Glutamatergic neuron (in vitro differentiated cells): Measurements from ENCODE around the gene ANO9. TPM values are rescaled to one million over a fixed set of nuclear protein-coding genes. Genes with fewer than 3 reads are reported as not detected.
A peak's percentile ranks its signal among the peaks of the same experiment; 100 is the strongest.

ENCODE experiments used
- DNase-seq: peaks from one replicate; pipeline ENCODE4 v3.0.0; 2022
- H3K27ac Mint-ChIP-seq: one replicate; pipeline ENCODE4 v1.8.0; 2020; ENCODE audit warnings: mild to moderate bottlenecking, mixed read lengths, inconsistent platforms; ENCODE audit not compliant: unreplicated experiment
- H3K27me3 Mint-ChIP-seq: one replicate; pipeline ENCODE4 v1.8.0; 2020; ENCODE audit warnings: mild to moderate bottlenecking, moderate library complexity, mixed read lengths, inconsistent platforms; ENCODE audit not compliant: unreplicated experiment
- H3K36me3 Mint-ChIP-seq: one replicate; pipeline ENCODE4 v1.8.0; 2020; ENCODE audit warnings: mild to moderate bottlenecking, mixed read lengths, inconsistent platforms; ENCODE audit not compliant: unreplicated experiment
- H3K4me1 Mint-ChIP-seq: one replicate; pipeline ENCODE4 v1.8.0; 2020; ENCODE audit warnings: mild to moderate bottlenecking, low read depth, mixed read lengths, inconsistent platforms; ENCODE audit not compliant: unreplicated experiment
- H3K4me3 Mint-ChIP-seq: one replicate; pipeline ENCODE4 v1.8.0; 2020; ENCODE audit warnings: mild to moderate bottlenecking, mixed read lengths, inconsistent platforms; ENCODE audit not compliant: unreplicated experiment
- H3K9me3 Mint-ChIP-seq: one replicate; pipeline ENCODE4 v1.8.0; 2020; ENCODE audit warnings: mild to moderate bottlenecking, moderate library complexity, mixed read lengths, inconsistent platforms; ENCODE audit not compliant: unreplicated experiment
- total RNA-seq: library from RNA; stranded (reverse); fragmentation: NEBNext Ultra II Directional; extraction: Animal tissue kit (Norgen Biotek cat#: 25700); gene quantifications from one replicate; pipeline ENCODE4 v1.2.1, GENCODE V29; 2021; ENCODE audit not compliant: unreplicated experiment
- TF ChIP-seq, protein P1 (sequence below): fragments of 200-600 bp; sonication (generic); IDR thresholded peaks from one replicate; pipeline ENCODE4 v1.5.0; 2021; ENCODE audit not compliant: partially characterized antibody, unreplicated experiment

The ANO9 gene
- total RNA-seq, 1 donor from 2014 or later = 1.8 TPM

DNA sequence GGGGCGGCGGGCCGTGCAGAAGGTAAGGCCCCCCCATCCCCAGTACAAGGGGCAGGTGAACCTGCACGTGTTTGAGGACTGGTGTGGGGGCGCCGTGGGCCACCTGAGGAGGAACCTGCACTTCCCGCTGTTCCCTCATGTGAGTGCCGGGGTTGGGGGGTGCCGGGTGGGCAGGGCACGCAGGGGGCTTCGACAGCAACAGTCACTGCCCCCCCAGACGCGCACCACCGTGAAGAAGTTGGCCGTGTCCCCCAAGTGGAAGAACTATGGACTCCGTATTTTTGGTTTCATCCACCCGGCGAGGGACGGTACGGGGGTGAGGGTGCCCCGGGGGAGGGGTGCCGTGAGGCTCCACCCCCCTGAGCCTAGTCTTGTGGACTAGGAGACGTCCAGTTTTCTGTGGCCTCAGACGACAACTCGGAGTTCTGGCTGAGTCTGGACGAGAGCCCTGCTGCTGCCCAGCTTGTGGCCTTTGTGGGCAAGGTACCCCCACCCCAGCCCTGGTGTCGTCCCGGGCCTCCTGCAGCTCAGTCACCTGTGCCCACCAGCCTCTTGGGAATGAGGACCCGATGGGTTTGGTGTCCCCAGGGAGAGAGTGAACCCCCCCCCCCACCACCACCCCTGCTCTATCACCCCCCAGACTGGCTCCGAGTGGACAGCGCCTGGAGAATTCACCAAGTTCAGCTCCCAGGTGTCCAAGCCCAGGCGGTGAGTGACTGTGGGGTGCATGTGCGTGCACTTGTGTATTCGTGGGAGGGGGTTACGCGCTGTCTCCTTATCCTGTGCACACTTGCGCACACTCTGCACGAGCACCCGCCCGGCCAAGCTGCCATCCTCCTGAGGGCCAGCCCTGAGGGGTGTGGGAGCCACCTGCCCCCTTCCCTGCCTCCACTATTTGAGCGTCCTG is 68.7 kb downstream of the ANO9 start:
- peaks cover 9% of the 10 kb centered on the region for H3K4me1 Mint-ChIP-seq
- H3K9me3 Mint-ChIP-seq = peaks cover 19% of the 10 kb centered on the region
- TF ChIP-seq, protein P1, sequence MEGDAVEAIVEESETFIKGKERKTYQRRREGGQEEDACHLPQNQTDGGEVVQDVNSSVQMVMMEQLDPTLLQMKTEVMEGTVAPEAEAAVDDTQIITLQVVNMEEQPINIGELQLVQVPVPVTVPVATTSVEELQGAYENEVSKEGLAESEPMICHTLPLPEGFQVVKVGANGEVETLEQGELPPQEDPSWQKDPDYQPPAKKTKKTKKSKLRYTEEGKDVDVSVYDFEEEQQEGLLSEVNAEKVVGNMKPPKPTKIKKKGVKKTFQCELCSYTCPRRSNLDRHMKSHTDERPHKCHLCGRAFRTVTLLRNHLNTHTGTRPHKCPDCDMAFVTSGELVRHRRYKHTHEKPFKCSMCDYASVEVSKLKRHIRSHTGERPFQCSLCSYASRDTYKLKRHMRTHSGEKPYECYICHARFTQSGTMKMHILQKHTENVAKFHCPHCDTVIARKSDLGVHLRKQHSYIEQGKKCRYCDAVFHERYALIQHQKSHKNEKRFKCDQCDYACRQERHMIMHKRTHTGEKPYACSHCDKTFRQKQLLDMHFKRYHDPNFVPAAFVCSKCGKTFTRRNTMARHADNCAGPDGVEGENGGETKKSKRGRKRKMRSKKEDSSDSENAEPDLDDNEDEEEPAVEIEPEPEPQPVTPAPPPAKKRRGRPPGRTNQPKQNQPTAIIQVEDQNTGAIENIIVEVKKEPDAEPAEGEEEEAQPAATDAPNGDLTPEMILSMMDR = no peak
- H3K4me3 Mint-ChIP-seq = no peak overlapping the region
- no peak overlapping the region for H3K27ac Mint-ChIP-seq
- H3K27me3 Mint-ChIP-seq = peaks cover 26% of the 10 kb centered on the region
- peaks cover 4% of the 10 kb centered on the region for H3K36me3 Mint-ChIP-seq
- no peak for DNase-seq

DNA sequence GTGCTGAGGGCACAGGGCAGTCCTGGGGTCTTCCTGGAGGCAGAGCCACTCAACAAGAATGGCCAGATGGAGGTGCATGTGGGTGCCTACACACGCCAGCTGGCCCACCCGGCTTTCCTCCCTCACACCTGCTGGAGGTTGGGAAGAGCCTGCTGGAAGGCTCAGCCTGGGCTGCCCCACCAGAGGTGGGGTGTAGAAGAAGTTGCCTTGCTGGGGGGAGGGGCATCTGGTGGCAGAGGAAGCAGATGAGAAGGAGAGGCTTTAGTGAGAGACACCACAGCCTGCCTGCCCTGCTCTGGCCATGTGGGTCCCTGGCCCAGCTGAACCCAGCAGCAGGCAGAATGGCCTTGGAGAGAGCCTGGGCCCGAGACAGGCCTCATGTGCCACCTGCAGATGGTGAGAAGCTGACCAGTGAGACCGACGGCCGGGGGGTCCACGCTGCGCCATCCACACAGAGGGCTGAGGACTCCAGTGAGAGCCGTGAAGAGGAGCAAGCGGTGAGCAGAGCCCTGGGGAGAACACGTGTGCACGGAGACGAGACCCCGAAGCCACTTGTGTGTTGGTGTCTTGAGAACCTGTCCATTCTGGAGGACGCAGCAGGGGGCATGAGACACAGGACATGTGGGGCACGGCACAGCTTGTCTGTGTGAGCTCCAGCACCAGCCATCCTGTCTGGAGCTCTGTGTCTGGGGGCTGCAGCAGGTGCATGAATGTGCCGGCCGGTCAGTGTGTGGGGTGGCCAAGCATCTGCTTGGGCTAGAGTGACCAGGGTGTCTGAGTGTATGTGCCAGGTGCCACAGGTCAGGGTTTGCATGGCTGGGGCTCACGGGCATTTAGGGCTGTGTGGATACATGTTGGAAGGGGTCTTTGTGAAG is 69.9 kb downstream of the ANO9 start:
- Mint-ChIP-seq H3K9me3 (peaks cover 23% of the 10 kb centered on the region), H3K27me3 (peaks cover 32% of the 10 kb centered on the region), H3K27ac (peak overlapping the region; percentile 88), H3K36me3 (no peaks in the 10 kb centered on the region), H3K4me1 (peaks cover 12% of the 10 kb centered on the region), H3K4me3 (peak overlapping the region; percentile 84)
- TF ChIP-seq, protein P1 = no peak
- peak; percentile 35 for DNase-seq

DNA sequence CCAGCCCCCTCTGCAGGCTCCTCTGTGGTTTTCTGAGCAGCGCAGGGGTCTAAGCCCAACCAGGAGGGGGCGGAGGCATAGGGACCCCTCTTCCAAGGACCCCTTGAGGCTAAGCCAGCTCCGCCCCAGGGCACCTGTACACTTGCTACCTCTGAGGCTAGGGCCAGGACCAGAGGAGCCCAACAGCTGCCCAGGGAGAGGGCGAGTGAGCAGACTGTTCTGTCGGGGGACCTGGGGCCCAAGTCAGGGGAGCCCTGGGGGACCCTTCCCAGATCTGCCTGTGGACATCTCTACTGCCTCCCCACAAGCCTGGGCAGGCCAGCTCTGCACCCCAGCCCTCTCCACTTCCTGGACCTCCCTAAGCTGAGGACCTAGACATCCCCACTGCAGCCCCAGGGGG is 70.8 kb downstream of the ANO9 start:
- peak; percentile 20 for DNase-seq
- peaks cover 12% of the 10 kb centered on the region for H3K4me1 Mint-ChIP-seq
- H3K36me3 Mint-ChIP-seq = no peaks in the 10 kb centered on the region
- peak overlapping the region; percentile 92 for H3K4me3 Mint-ChIP-seq
- TF ChIP-seq, protein P1 = no peak
- H3K27me3 Mint-ChIP-seq = peaks cover 32% of the 10 kb centered on the region
- peaks cover 23% of the 10 kb centered on the region for H3K9me3 Mint-ChIP-seq
- peak overlapping the region; percentile 88 for H3K27ac Mint-ChIP-seq

DNA sequence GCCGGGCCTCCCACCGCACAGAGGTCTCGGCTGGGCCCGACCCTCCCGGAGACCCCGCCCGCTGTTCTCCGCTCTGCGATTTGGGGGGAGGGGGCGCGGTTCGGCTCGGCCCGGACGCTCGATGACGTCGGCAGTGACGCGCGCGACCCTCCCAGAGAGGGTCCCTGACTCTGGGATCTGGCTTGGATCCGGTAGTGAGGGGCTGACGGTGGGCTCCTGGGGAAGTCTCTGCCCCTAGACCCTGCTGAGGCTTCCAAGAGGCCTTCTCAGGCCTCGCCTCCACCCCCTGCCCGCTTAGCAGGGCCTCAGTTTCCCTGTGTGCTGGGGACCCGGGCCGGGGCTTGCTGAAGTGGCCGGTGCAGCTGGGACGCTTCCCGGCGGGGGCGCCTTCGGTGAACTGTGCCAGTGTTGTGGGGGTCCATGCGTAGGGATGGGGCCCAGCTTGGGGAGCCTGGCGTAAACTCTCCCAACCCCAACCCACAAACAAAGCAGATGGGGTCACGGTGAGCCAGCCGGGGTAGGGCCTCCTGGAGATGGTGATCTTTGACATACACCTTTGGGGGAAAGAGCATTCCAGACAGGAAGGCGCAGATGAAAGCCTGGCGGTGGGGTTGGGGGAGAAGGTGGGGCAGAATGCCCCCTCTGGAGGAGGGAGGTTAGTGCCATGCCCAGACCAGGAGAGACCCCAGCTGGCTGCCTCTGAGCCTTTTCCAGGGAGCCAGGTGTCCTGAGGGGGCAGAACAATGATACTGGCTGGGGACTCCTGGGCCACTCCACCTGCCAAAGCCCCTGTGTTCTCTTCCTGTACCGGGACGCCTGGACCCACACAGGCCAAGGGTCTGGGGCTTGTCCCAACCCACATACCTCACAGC is 71.5 kb downstream of the ANO9 start:
- TF ChIP-seq, protein P1 = peak; percentile 12

More for the DNA sequence above, 71.5 kb downstream of the ANO9 start:
- Mint-ChIP-seq H3K36me3 (no peaks in the 10 kb centered on the region), H3K4me1 (peaks cover 12% of the 10 kb centered on the region), H3K4me3 (peak overlapping the region; percentile 92), H3K27ac (peak overlapping the region; percentile 92), H3K9me3 (peaks cover 23% of the 10 kb centered on the region), H3K27me3 (peaks cover 32% of the 10 kb centered on the region)
- DNase-seq = peak; percentile 83
